HCT116 (cell line): ENCODE measurements around the gene FRK. TPM values are rescaled to one million over a fixed set of nuclear protein-coding genes. Genes with fewer than 3 reads are reported as not detected.

Source experiments
- ATAC-seq: fragments of 200-7000 bp; cut with Tn5 transposase; 2 replicates; pipeline ENCODE4 v1.9.1; 2020; ENCODE audit warnings: mild to moderate bottlenecking, moderate library complexity
- BruUV-seq: library from RNA; stranded (reverse); fragments of 400-500 nt; replicated peaks from 2 replicates; lab custom pipeline; 2021; lab: Mats Ljungman, UMichigan
- CTCF ChIA-PET: fragments of 300-600 bp; sonication (Branson Sonifier 250); formaldehyde crosslinking; loops from one replicate; lab custom pipeline; 2021; ENCODE audit warnings: antibody characterized with exemption; lab: Charles Lee
- POLR2A ChIA-PET: fragments of 300-600, 350-600 bp; sonication (Branson Sonifier 250); formaldehyde crosslinking; loops from one replicate; lab custom pipeline; 2021; ENCODE audit warnings: antibody characterized with exemption; lab: Charles Lee
- RAD21 ChIA-PET, 2 experiments: fragments of 300-600 bp; sonication (Branson Sonifier 250); formaldehyde crosslinking; loops; one replicate each; lab custom pipeline; 2023; ENCODE audit warnings: low total read pairs in 2 of 2; ENCODE audit not compliant: uncharacterized antibody in 2 of 2, unreplicated experiment in 2 of 2, low non-redundant PET in 1 of 2; lab: Charles Lee
- DNase-seq: peaks from one replicate; pipeline ENCODE4 v3.0.0-alpha.2; 2010; ENCODE audit warnings: low read depth, low spot score
- H2AFZ ChIP-seq: fragments of 200-600 bp; shearing (Covaris generic), sonication (generic); 2 replicates; pipeline ENCODE4 v1.6.1; 2017; ENCODE audit warnings: low read depth, mixed run types, mixed read lengths, antibody characterized with exemption, low read length; ENCODE audit not compliant: poor library complexity, severe bottlenecking
- H3K27ac ChIP-seq: 2 replicates; pipeline ENCODE4 v1.5.1; 2012; ENCODE audit warnings: low read depth, low read length
- H3K27me3 ChIP-seq: fragments of 200-600 bp; sonication (generic); 2 replicates; pipeline ENCODE4 v1.6.1; 2016; ENCODE audit warnings: mixed run types, low read length, mixed read lengths; ENCODE audit not compliant: insufficient read depth
- H3K36me3 ChIP-seq, 2 experiments: fragments of 200-500 bp in 1 of 2; fragments of 200-600 bp in 1 of 2; sonication (Bioruptor generic) in 1 of 2; sonication (generic) in 1 of 2; 2 replicates each; pipeline versions ENCODE4 v1.5.1 to v1.6.1; 2014 to 2016; ENCODE audit warnings: low read length in 2 of 2, inconsistent platforms in 1 of 2, mixed read lengths in 1 of 2, mixed run types in 1 of 2; ENCODE audit not compliant: insufficient read depth in 2 of 2, control insufficient read depth in 1 of 2
- H3K4me1 ChIP-seq, 2 experiments: fragments of 200-600 bp in 1 of 2; sonication (generic) in 1 of 2; 2 replicates each; pipeline versions ENCODE4 v1.5.1 to v1.6.1; 2012 to 2017; ENCODE audit warnings: low read length in 2 of 2, inconsistent platforms in 1 of 2, mild to moderate bottlenecking in 1 of 2, mixed read lengths in 1 of 2, mixed run types in 1 of 2, moderate library complexity in 1 of 2; ENCODE audit not compliant: insufficient read depth in 2 of 2, control insufficient read depth in 1 of 2
- H3K4me2 ChIP-seq: fragments of 200-600 bp; sonication (generic); 2 replicates; pipeline ENCODE4 v1.6.1; 2017; ENCODE audit warnings: mixed run types, low read length, mixed read lengths
- H3K4me3 ChIP-seq, 2 experiments: fragments of 200-600 bp in 1 of 2; sonication (generic) in 1 of 2; replicated peaks in 1 of 2; 2 replicates each; pipeline ENCODE4 v1.5.1; 2011 to 2016; ENCODE audit warnings: low read length in 2 of 2, control low read depth in 1 of 2, low read depth in 1 of 2, mild to moderate bottlenecking in 1 of 2, mixed read lengths in 1 of 2, mixed run types in 1 of 2
- H3K79me2 ChIP-seq: fragments of 200-600 bp; sonication (generic); 2 replicates; pipeline ENCODE4 v1.6.1; 2017; ENCODE audit warnings: mild to moderate bottlenecking, mixed run types, low read length, moderate library complexity, mixed read lengths; ENCODE audit not compliant: insufficient read depth
- H3K9ac ChIP-seq: fragments of 200-600 bp; sonication (generic); 2 replicates; pipeline ENCODE4 v1.6.1; 2016; ENCODE audit warnings: low read length, mixed read lengths
- H3K9me2 ChIP-seq: fragments of 200-600 bp; sonication (generic), shearing (Covaris generic); 2 replicates; pipeline ENCODE4 v1.6.1; 2017; ENCODE audit warnings: mixed run types, mild to moderate bottlenecking, moderate library complexity; ENCODE audit not compliant: insufficient read depth
- H3K9me3 ChIP-seq, 2 experiments: fragments of 200-500 bp in 1 of 2; fragments of 200-600 bp in 1 of 2; sonication (Bioruptor generic) in 1 of 2; sonication (generic) in 1 of 2; 2 replicates each; pipeline ENCODE4 v1.6.1; 2014 to 2017; ENCODE audit warnings: low read length in 2 of 2, mixed read lengths in 2 of 2, inconsistent platforms in 1 of 2, low read depth in 1 of 2, mild to moderate bottlenecking in 1 of 2, mixed run types in 1 of 2, moderate library complexity in 1 of 2; ENCODE audit not compliant: control insufficient read depth in 1 of 2, insufficient read depth in 1 of 2
- H4K20me1 ChIP-seq: fragments of 200-600 bp; sonication (generic), shearing (Covaris generic); 2 replicates; pipeline ENCODE4 v1.6.1; 2017; ENCODE audit warnings: mixed run types, mild to moderate bottlenecking, moderate library complexity; ENCODE audit not compliant: insufficient read depth
- CBX3 ChIP-seq: IDR thresholded peaks from 2 replicates; pipeline ENCODE4 v1.6.1; 2012; ENCODE audit warnings: low read depth
- CTCF ChIP-seq, 3 experiments: fragments of 200-600 bp in 1 of 3; sonication (generic) in 1 of 3; IDR thresholded peaks in 2 of 3; conservative IDR thresholded peaks in 1 of 3; 2 replicates each; pipeline ENCODE4 v1.5.1; 2012 to 2017; ENCODE audit warnings: low read depth in 2 of 3, low read length in 2 of 3, antibody characterized with exemption in 1 of 3, borderline replicate concordance in 1 of 3, control low read depth in 1 of 3, mild to moderate bottlenecking in 1 of 3, mixed read lengths in 1 of 3, mixed run types in 1 of 3, moderate library complexity in 1 of 3; ENCODE audit not compliant: insufficient read depth in 1 of 3
- EGR1 ChIP-seq: IDR thresholded peaks from 2 replicates; pipeline ENCODE4 v1.6.1; 2012; ENCODE audit warnings: low read depth
- ELF1 ChIP-seq: IDR thresholded peaks from 2 replicates; pipeline ENCODE4 v1.6.1; 2012; ENCODE audit warnings: low read depth, borderline replicate concordance
- EZH2 ChIP-seq: fragments of 200-600 bp; sonication (generic); IDR thresholded peaks from 2 replicates; pipeline ENCODE4 v1.6.1; 2017; ENCODE audit warnings: antibody characterized with exemption, mixed run types
- EZH2phosphoT487 ChIP-seq: fragments of 200-600 bp; IDR thresholded peaks from 2 replicates; pipeline ENCODE4 v1.6.1; 2018; ENCODE audit warnings: antibody characterized with exemption, borderline replicate concordance
- FOSL1 ChIP-seq: IDR thresholded peaks from 2 replicates; pipeline ENCODE4 v1.6.1; 2012; ENCODE audit warnings: low read depth
- JUND ChIP-seq: IDR thresholded peaks from 2 replicates; pipeline ENCODE4 v1.6.1; 2012
- MAX ChIP-seq: IDR thresholded peaks from 2 replicates; pipeline ENCODE4 v1.6.1; 2012
- POLR2A ChIP-seq: IDR thresholded peaks from 2 replicates; pipeline ENCODE4 v1.7.0; 2011; ENCODE audit warnings: borderline replicate concordance; ENCODE audit not compliant: insufficient read depth, insufficient read length; ENCODE audit errors: extremely low read depth
- POLR2AphosphoS5 ChIP-seq: IDR thresholded peaks from 2 replicates; pipeline ENCODE4 v1.6.1; 2011; ENCODE audit warnings: mild to moderate bottlenecking, low read depth, low read length, moderate library complexity
- SP1 ChIP-seq: IDR thresholded peaks from 2 replicates; pipeline ENCODE4 v1.6.1; 2012; ENCODE audit warnings: low read depth
- SRF ChIP-seq: IDR thresholded peaks from 2 replicates; pipeline ENCODE4 v1.6.1; 2012; ENCODE audit warnings: low read depth
- TCF7L2 ChIP-seq: IDR thresholded peaks from 2 replicates; pipeline ENCODE4 v1.7.0; 2011; ENCODE audit warnings: borderline replicate concordance, inconsistent platforms; ENCODE audit not compliant: insufficient read depth, insufficient read length; ENCODE audit errors: extremely low read depth
- ZFX ChIP-seq: fragments of 450-650 bp; IDR thresholded peaks from 2 replicates; pipeline ENCODE4 v1.6.1; 2017
- ZNF274 ChIP-seq: fragments of 200-500 bp; sonication (Bioruptor generic); IDR thresholded peaks from 2 replicates; pipeline ENCODE4 v1.6.1; 2014; ENCODE audit warnings: mild to moderate bottlenecking, low read depth, low read length, inconsistent platforms
- intact Hi-C: fragments of 100-400 bp; cut with micrococcal nuclease; formaldehyde crosslinking; loops from 2 replicates; pipeline ENCODE4 v1.10.0; 2022
- total RNA-seq: library from RNA; stranded (reverse); gene quantifications from one replicate; pipeline ENCODE4 v1.2.1, GENCODE V29; 2021; ENCODE audit not compliant: unreplicated experiment
- TF ChIP-seq, protein P1 (sequence below): IDR thresholded peaks from 2 replicates; pipeline ENCODE4 v1.6.1; 2011; ENCODE audit warnings: mild to moderate bottlenecking, low read length, moderate library complexity; ENCODE audit not compliant: insufficient replicate concordance; ENCODE audit errors: extremely low read depth

FRK gene
- total RNA-seq, 1 experiment from 2014 or later: 3.7 TPM

GRCh38 chr6:115882771-115883170 lies 177.9 kb downstream of the FRK start:
- POLR2A ChIA-PET: interaction anchor here (1.2 kb wide), 1 partner anchor 10 kb away, joined by 3 read pairs; no protein-coding TSS in a partner anchor
- no peak for ATAC-seq
- TF ChIP-seq TCF7L2 (no peak), ZNF274 (no peak), JUND (peak; percentile 22; the same call in 1 of the 2 replicates), FOSL1 (peak; percentile 25; the same call in 1 of the 2 replicates)
- TF ChIP-seq, all 23 proteins: peak for 2

DNA sequence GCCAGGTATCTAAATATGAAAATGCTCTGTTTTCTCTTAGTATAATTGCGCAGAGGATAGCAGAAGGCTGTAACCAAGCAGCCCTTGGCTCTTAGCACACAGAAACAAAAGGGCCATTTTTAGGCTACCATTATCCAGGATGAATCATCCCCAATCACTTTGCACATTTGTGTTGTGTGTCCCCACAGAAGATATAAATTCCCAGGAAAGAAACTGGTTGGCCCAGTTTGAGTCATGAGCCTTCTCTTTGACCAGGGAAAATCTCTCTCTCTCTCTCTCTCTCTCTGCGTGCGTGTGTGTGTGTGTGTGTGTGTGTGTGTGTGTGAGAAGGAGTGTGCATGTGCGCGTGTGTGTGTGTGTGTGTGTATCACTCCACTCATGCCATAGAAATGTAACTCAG lies 178.5 kb downstream of the FRK start:
- Histone ChIP-seq H3K79me2 (no peaks in the 10 kb centered on the region), H3K27ac (no peak overlapping the region), H2AFZ (no peak overlapping the region), H3K4me1 (peaks cover 0 to 15% of the 10 kb centered on the region in 2 experiments; a peak in 2 of 4 replicates), H3K9me3 (no peaks in the 10 kb centered on the region), H3K36me3 (no peaks in the 10 kb centered on the region), H3K9me2 (no peaks in the 10 kb centered on the region), H4K20me1 (no peaks in the 10 kb centered on the region), H3K4me2 (peak overlapping the region; percentile 31), H3K4me3 (no peak overlapping the region), H3K9ac (no peak overlapping the region), H3K27me3 (peaks cover 38% of the 10 kb centered on the region)
- intact Hi-C loops: no loop called here
- ChIA-PET CTCF (interaction anchor here (2.6 kb wide), 1 partner anchor 14 kb away, joined by 6 read pairs; no protein-coding TSS in a partner anchor), RAD21 (no interaction called here), POLR2A (interaction anchor here (1.2 kb wide), 1 partner anchor 9 kb away, joined by 3 read pairs; no protein-coding TSS in a partner anchor)
- ATAC-seq: peak; percentile 75
- DNase-seq: peak; percentile 70
- BruUV-seq: no TSS peak
- TF ChIP-seq EZH2: no peak
- no peak for TF ChIP-seq EGR1
- TF ChIP-seq TCF7L2: no peak
- no peak for TF ChIP-seq ELF1
- peak; percentile 83 for TF ChIP-seq FOSL1
- TF ChIP-seq CBX3: peak; percentile 75; the same call in 1 of the 2 replicates
- TF ChIP-seq, protein P1, sequence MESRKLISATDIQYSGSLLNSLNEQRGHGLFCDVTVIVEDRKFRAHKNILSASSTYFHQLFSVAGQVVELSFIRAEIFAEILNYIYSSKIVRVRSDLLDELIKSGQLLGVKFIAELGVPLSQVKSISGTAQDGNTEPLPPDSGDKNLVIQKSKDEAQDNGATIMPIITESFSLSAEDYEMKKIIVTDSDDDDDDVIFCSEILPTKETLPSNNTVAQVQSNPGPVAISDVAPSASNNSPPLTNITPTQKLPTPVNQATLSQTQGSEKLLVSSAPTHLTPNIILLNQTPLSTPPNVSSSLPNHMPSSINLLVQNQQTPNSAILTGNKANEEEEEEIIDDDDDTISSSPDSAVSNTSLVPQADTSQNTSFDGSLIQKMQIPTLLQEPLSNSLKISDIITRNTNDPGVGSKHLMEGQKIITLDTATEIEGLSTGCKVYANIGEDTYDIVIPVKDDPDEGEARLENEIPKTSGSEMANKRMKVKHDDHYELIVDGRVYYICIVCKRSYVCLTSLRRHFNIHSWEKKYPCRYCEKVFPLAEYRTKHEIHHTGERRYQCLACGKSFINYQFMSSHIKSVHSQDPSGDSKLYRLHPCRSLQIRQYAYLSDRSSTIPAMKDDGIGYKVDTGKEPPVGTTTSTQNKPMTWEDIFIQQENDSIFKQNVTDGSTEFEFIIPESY: no peak
- TF ChIP-seq POLR2A: no peak
- no peak for TF ChIP-seq EZH2phosphoT487
- no peak for TF ChIP-seq CTCF (IDR thresholded peaks at IDR 0.05 in 2 of 3, conservative IDR thresholded peaks at IDR 0.05 in 1 of 3; ENCODE audit: borderline replicate concordance in 1 of 3, insufficient read depth in 1 of 3, low read depth in 2 of 3, low read length in 2 of 3)
- TF ChIP-seq SRF: no peak
- no peak for TF ChIP-seq ZNF274
- peak; percentile 75 for TF ChIP-seq SP1
- TF ChIP-seq MAX: no peak; the same call in 1 of the 2 replicates
- TF ChIP-seq POLR2AphosphoS5: no peak
- TF ChIP-seq ZFX: no peak

More at GRCh38 chr6:115882771-115883170, 177.9 kb downstream of the FRK start:
- no peaks in the 10 kb centered on the region for H3K36me3 ChIP-seq
- no peak overlapping the region for H2AFZ ChIP-seq
- no peaks in the 10 kb centered on the region for H3K79me2 ChIP-seq
- no TSS peak for BruUV-seq
- H3K4me3 ChIP-seq: no peak overlapping the region
- peaks cover 36% of the 10 kb centered on the region; the same call in 1 of the 2 replicates for H3K27me3 ChIP-seq
- no peak overlapping the region for H3K9ac ChIP-seq
- intact Hi-C loops: no loop called here
- no peaks in the 10 kb centered on the region for H4K20me1 ChIP-seq
- no peak overlapping the region for H3K27ac ChIP-seq
- ChIA-PET CTCF (interaction anchor here (2.6 kb wide), 1 partner anchor 14 kb away, joined by 6 read pairs; no protein-coding TSS in a partner anchor), RAD21 (no interaction called here)
- DNase-seq: no peak
- no peaks in the 10 kb centered on the region for H3K9me2 ChIP-seq
- H3K9me3 ChIP-seq: no peaks in the 10 kb centered on the region
- H3K4me1 ChIP-seq: peaks cover 0 to 15% of the 10 kb centered on the region in 2 experiments; a peak in 2 of 4 replicates
- H3K4me2 ChIP-seq: peak overlapping the region; percentile 31
